SKM-1 (cell line): ENCODE data around the gene MOK.

ENCODE experiments used
- DNase-seq: peaks from one replicate; lab custom pipeline; 2025; ENCODE audit not compliant: unreplicated experiment; lab: John Stamatoyannopoulos, UW

Gene MOK

GRCh38 chr14:102208741-102209140 is 96.2 kb downstream of the MOK start:
- no peak for DNase-seq

GRCh38 chr14:102207831-102208365 is 97.1 kb downstream of the MOK start:
- no peak for DNase-seq

GRCh38 chr14:102206918-102207317 is 98.0 kb downstream of the MOK start:
- no peak for DNase-seq

GRCh38 chr14:102205560-102205959 is 99.4 kb downstream of the MOK start:
- no peak for DNase-seq

GRCh38 chr14:102203382-102203781 is 101.6 kb downstream of the MOK start:
- DNase-seq = no peak

- no peak for DNase-seq
Measured at GRCh38 chr14:102202944-102203343, 102.0 kb downstream of the MOK start.

GRCh38 chr14:102201776-102202175 is 103.2 kb downstream of the MOK start:
- no peak for DNase-seq

GRCh38 chr14:102201353-102201738 is 103.6 kb downstream of the MOK start:
- no peak for DNase-seq

GRCh38 chr14:102200690-102201352 is 104.1 kb downstream of the MOK start:
- no peak for DNase-seq

- no peak for DNase-seq
Measured at GRCh38 chr14:102197317-102197853, 107.6 kb downstream of the MOK start.

GRCh38 chr14:102196902-102197230 is 108.1 kb downstream of the MOK start:
- no peak for DNase-seq

- DNase-seq = no peak
Measured at GRCh38 chr14:102196039-102196901, 108.7 kb downstream of the MOK start.

GRCh38 chr14:102195446-102195845 is 109.5 kb downstream of the MOK start:
- DNase-seq = no peak

GRCh38 chr14:102194856-102195255 is 110.1 kb downstream of the MOK start:
- DNase-seq = no peak

- no peak for DNase-seq
Measured at GRCh38 chr14:102192840-102193502, 112.0 kb downstream of the MOK start.

- no peak for DNase-seq
Measured at GRCh38 chr14:102189874-102190273, 115.1 kb downstream of the MOK start.

- DNase-seq = no peak
Measured at GRCh38 chr14:102188187-102188586, 116.8 kb downstream of the MOK start.

GRCh38 chr14:102187568-102188001 is 117.4 kb downstream of the MOK start:
- no peak for DNase-seq

GRCh38 chr14:102187044-102187443 is 117.9 kb downstream of the MOK start:
- no peak for DNase-seq

GRCh38 chr14:102185360-102185759 is 119.6 kb downstream of the MOK start:
- no peak for DNase-seq

- DNase-seq = no peak
Measured at GRCh38 chr14:102184316-102185035, 120.5 kb downstream of the MOK start.
